Gastrocnemius medialis (tissue), 4 donors: ENCODE results near the gene CA6. TPM values are rescaled to one million over a fixed set of nuclear protein-coding genes. Genes with fewer than 3 reads are reported as not detected.
"Not testable (repeated sequence)": the region's sequence is repeated elsewhere in the genome, so short reads cannot be mapped to it uniquely, and the experiment has no call there.

Experiments used
- ATAC-seq, 2 donors: fragments of 150-250 bp; one replicate each; pipeline ENCODE4 v1.9.1; 2016
- DNase-seq, 2 donors: peaks; one replicate each; pipeline ENCODE4 v3.0.0-alpha.2; 2019
- H3K27ac ChIP-seq, 4 donors: fragments of 200-600 bp; sonication (generic); 1 replicate in 1 of 4; 2 replicates in 3 of 4; pipeline ENCODE4 v1.5.1; 2016 to 2018; ENCODE audit warnings: mild to moderate bottlenecking in 2 of 4, moderate library complexity in 1 of 4
- H3K27me3 ChIP-seq, 3 donors: fragments of 200-600 bp; sonication (generic) in 2 of 3; 1 replicate in 1 of 3; 2 replicates in 2 of 3; pipeline versions ENCODE4 v1.5.1 to v1.6.0; 2016 to 2019; ENCODE audit warnings: mild to moderate bottlenecking in 1 of 3, moderate library complexity in 1 of 3
- H3K36me3 ChIP-seq, 2 donors: fragments of 200-600 bp; sonication (generic) in 1 of 2; one replicate each; pipeline ENCODE4 v1.5.1; 2017 to 2018
- H3K4me1 ChIP-seq, 2 donors: fragments of 200-600 bp; sonication (generic) in 1 of 2; one replicate each; pipeline ENCODE4 v1.5.1; 2016 to 2017; ENCODE audit warnings: mild to moderate bottlenecking in 2 of 2
- H3K4me3 ChIP-seq, 4 donors: fragments of 200-600 bp; sonication (generic) in 3 of 4; 1 replicate in 1 of 4; 2 replicates in 3 of 4; pipeline ENCODE4 v1.5.1; 2016 to 2019; ENCODE audit warnings: mild to moderate bottlenecking in 2 of 4
- H3K9me3 ChIP-seq, 3 donors: fragments of 200-600 bp; sonication (generic) in 2 of 3; 1 replicate in 1 of 3; 2 replicates in 2 of 3; pipeline ENCODE4 v1.5.1; 2016 to 2019
- CTCF ChIP-seq, 5 experiments: fragments of 450-650 bp in 3 of 5; fragments of 200-600 bp in 2 of 5; sonication (generic) in 2 of 5; IDR thresholded peaks in 4 of 5; conservative IDR thresholded peaks in 1 of 5; 1 replicate in 4 of 5; 2 replicates in 1 of 5; pipeline ENCODE4 v1.5.1; 2016 to 2019; ENCODE audit warnings: antibody characterized with exemption in 5 of 5, mild to moderate bottlenecking in 3 of 5, moderate library complexity in 3 of 5
- POLR2A ChIP-seq, 2 donors: fragments of 450-650 bp; IDR thresholded peaks; one replicate each; pipeline ENCODE4 v1.6.1; 2017; ENCODE audit warnings: antibody characterized with exemption in 2 of 2, mild to moderate bottlenecking in 2 of 2, moderate library complexity in 2 of 2
- in situ Hi-C, 4 donors: fragments of 200-750 bp; cut with MboI; loops; one replicate each; pipeline versions ENCODE4 v1.15.0 to v1.8.0; 2017; ENCODE audit warnings: low sequenced_read_pairs in 4 of 4
- intact Hi-C: fragments of 100-400 bp; cut with DNase I; formaldehyde crosslinking; loops from one replicate; pipeline ENCODE4 v1.15.1; 2023; ENCODE audit warnings: low total_unique reads
- total RNA-seq, 4 donors: library from RNA; depleted of rRNA; stranded (reverse); fragments of >200 nt; gene quantifications; one replicate each; pipeline versions ENCODE4 v1.1.0 to v1.2.3, GENCODE V29; 2016

CA6 gene
- total RNA-seq, 4 donors from 2014 or later: not detected

- in situ Hi-C loops: no loop called here
- H3K4me3 ChIP-seq: no peak overlapping the region
- intact Hi-C loops: no loop called here
These were observed 18.7 kb upstream of the CA6 start for GRCh38 chr1:8926707-8927694.

GRCh38 chr1:8930116-8930515 is 15.6 kb upstream of the CA6 start:
- Histone ChIP-seq H3K27me3 (no peaks in the 10 kb centered on the region), H3K4me1 (no peaks in the 10 kb centered on the region), H3K27ac (no peak overlapping the region), H3K9me3 (no peaks in the 10 kb centered on the region), H3K36me3 (no peaks in the 10 kb centered on the region), H3K4me3 (no peak overlapping the region)
- ATAC-seq (no peak), DNase-seq (no peak)
- in situ Hi-C loops (loop anchor here in 1 of 4 donors (10.0 kb wide), 1 partner anchor 175 kb away; no protein-coding TSS in a partner anchor), intact Hi-C loops (no loop called here)
- no peak for TF ChIP-seq POLR2A (IDR thresholded peaks at IDR 0.05)
- TF ChIP-seq CTCF (IDR thresholded peaks at IDR 0.05 in 4 of 5, conservative IDR thresholded peaks at IDR 0.05 in 1 of 5): no peak

More at GRCh38 chr1:8926707-8927694, 18.7 kb upstream of the CA6 start:
- Histone ChIP-seq H3K27ac (no peak overlapping the region), H3K4me1 (no peaks in the 10 kb centered on the region), H3K9me3 (no peaks in the 10 kb centered on the region), H3K27me3 (no peaks in the 10 kb centered on the region), H3K36me3 (no peaks in the 10 kb centered on the region)
- ATAC-seq: no peak
- TF ChIP-seq CTCF (IDR thresholded peaks at IDR 0.05 in 4 of 5, conservative IDR thresholded peaks at IDR 0.05 in 1 of 5) (no peak), POLR2A (IDR thresholded peaks at IDR 0.05) (no peak)
- DNase-seq: no peak

- H3K27me3 ChIP-seq, H3K9me3 ChIP-seq, intact Hi-C loops, H3K27ac ChIP-seq, DNase-seq, H3K4me3 ChIP-seq, H3K36me3 ChIP-seq, ATAC-seq, H3K4me1 ChIP-seq: not testable (repeated sequence)
- in situ Hi-C loops: loop anchor here in 1 of 4 donors (10.0 kb wide), 1 partner anchor 168 kb away; no protein-coding TSS in a partner anchor
These were observed 8.6 kb upstream of the CA6 start for GRCh38 chr1:8937051-8937450.

GRCh38 chr1:8937701-8938100 is 8.0 kb upstream of the CA6 start:
- ATAC-seq (no peak), DNase-seq (no peak)
- Histone ChIP-seq H3K27ac (no peak overlapping the region), H3K27me3 (no peaks in the 10 kb centered on the region), H3K4me3 (no peak overlapping the region), H3K9me3 (no peaks in the 10 kb centered on the region), H3K4me1 (no peaks in the 10 kb centered on the region), H3K36me3 (no peaks in the 10 kb centered on the region)
- intact Hi-C loops: no loop called here
- TF ChIP-seq CTCF (IDR thresholded peaks at IDR 0.05 in 4 of 5, conservative IDR thresholded peaks at IDR 0.05 in 1 of 5): no peak
- no peak for TF ChIP-seq POLR2A (IDR thresholded peaks at IDR 0.05)
- in situ Hi-C loops: loop anchor here in 1 of 4 donors (10.0 kb wide), 1 partner anchor 167 kb away; no protein-coding TSS in a partner anchor

- intact Hi-C loops: no loop called here
- no peak overlapping the region for H3K4me3 ChIP-seq
- ATAC-seq (no peak), DNase-seq (no peak)
- TF ChIP-seq CTCF (IDR thresholded peaks at IDR 0.05 in 4 of 5, conservative IDR thresholded peaks at IDR 0.05 in 1 of 5) (no peak), POLR2A (IDR thresholded peaks at IDR 0.05) (no peak)
- in situ Hi-C loops: loop anchor here in 1 of 4 donors (10.0 kb wide), 1 partner anchor 166 kb away; no protein-coding TSS in a partner anchor
- no peaks in the 10 kb centered on the region for H3K36me3 ChIP-seq
- H3K9me3 ChIP-seq: no peaks in the 10 kb centered on the region
- no peaks in the 10 kb centered on the region for H3K4me1 ChIP-seq
- H3K27me3 ChIP-seq: no peaks in the 10 kb centered on the region
- H3K27ac ChIP-seq: no peak overlapping the region
These were observed 7.3 kb upstream of the CA6 start for GRCh38 chr1:8938232-8938999.
